Measurements from ENCODE around the gene ZMYND11. TPM values are rescaled to one million over a fixed set of nuclear protein-coding genes. Genes with fewer than 3 reads are reported as not detected.

ZMYND11 gene
- polyA plus RNA-seq, 1 of the 3 experiments (the other 2 are of a cell fraction) = 33.1 TPM

- TF ChIP-seq REST (IDR thresholded peaks at IDR 0.05; ENCODE audit: low read depth, low read length) (no peak), IRF3 (IDR thresholded peaks at IDR 0.05; ENCODE audit: low read depth, low read length) (no peak), YY1 (IDR thresholded peaks at IDR 0.05; ENCODE audit: low read depth) (no peak)
These were observed 17.7 kb downstream of the ZMYND11 start (continued) for GRCh38 chr10:152915-153314.

- no peaks in the 10 kb centered on the region for H3F3A ChIP-seq (replicated peaks; ENCODE audit: insufficient read depth)
- 96% methylated on average over 5 of the region's 5 CpGs for WGBS (ENCODE audit: low lambda C conversion rate)
- H3K27me3 ChIP-seq (ENCODE audit: insufficient read depth) = no peaks in the 10 kb centered on the region
- no peak overlapping the region for H3K4me3 ChIP-seq (ENCODE audit: low read depth in 2 of 2, low read length in 1 of 2)
- no peaks in the 10 kb centered on the region for H3K4me1 ChIP-seq (ENCODE audit: control insufficient read depth in 1 of 2, insufficient read depth in 2 of 2, low read depth in 1 of 2, low read length in 1 of 2)
- H3K9ac ChIP-seq = no peak overlapping the region
- H4K20me1 ChIP-seq (ENCODE audit: insufficient read depth) = peaks cover 63% of the 10 kb centered on the region
- no peak overlapping the region for H2AFZ ChIP-seq (ENCODE audit: low read depth)
- CTCF ChIA-PET = interaction anchor here (0.9 kb wide), 1 partner anchor 635 kb away, joined by 3 read pairs; no protein-coding TSS in a partner anchor
- no peak for DNase-seq
- peaks cover 0 to 13% of the 10 kb centered on the region in 2 experiments for H3K36me3 ChIP-seq (replicated peaks in 1 of 2; ENCODE audit: control insufficient read depth in 1 of 2, insufficient read depth in 2 of 2, low read length in 1 of 2)
- H3K79me2 ChIP-seq (ENCODE audit: insufficient read depth) = peaks cover 100% of the 10 kb centered on the region
- no peak for TF ChIP-seq RXRA (IDR thresholded peaks at IDR 0.05; ENCODE audit: borderline replicate concordance, low read depth)
- no peak for TF ChIP-seq RAD21 (IDR thresholded peaks at IDR 0.05; ENCODE audit: low read length)
- no peak for TF ChIP-seq NFIC (IDR thresholded peaks at IDR 0.05; ENCODE audit: borderline replicate concordance)
- TF ChIP-seq CHD2 (IDR thresholded peaks at IDR 0.05; ENCODE audit: low read length, partially characterized antibody) = no peak
- no peak for TF ChIP-seq FOXM1 (IDR thresholded peaks at IDR 0.05; ENCODE audit: low read depth)
- TF ChIP-seq USF2 (IDR thresholded peaks at IDR 0.05; ENCODE audit: borderline replicate concordance, low read depth, low read length) = no peak
- TF ChIP-seq YY1 (IDR thresholded peaks at IDR 0.05; ENCODE audit: low read depth) = no peak
- no peak for TF ChIP-seq NRF1 (IDR thresholded peaks at IDR 0.05; ENCODE audit: low read depth, low read length)
- no peak for TF ChIP-seq ZBTB33 (IDR thresholded peaks at IDR 0.05; ENCODE audit: borderline replicate concordance, low read depth)
- H3K9me2 ChIP-seq = no peaks in the 10 kb centered on the region
- H3K27ac ChIP-seq (ENCODE audit: low read depth in 2 of 2, low read length in 1 of 2) = no peak overlapping the region
- H3K4me2 ChIP-seq = no peak overlapping the region
- no peaks in the 10 kb centered on the region for H3K9me3 ChIP-seq
- POLR2A ChIA-PET = no interaction called here
These were observed 19.1 kb downstream of the ZMYND11 start for GRCh38 chr10:154348-154747.

Data from SK-N-SH (cell line).